HG02642 (cell line): ENCODE measurements around the gene NT5C3A.

ENCODE experiments used
- ATAC-seq: cut with Tn5 transposase; IDR thresholded peaks from one replicate; pipeline ENCODE4 v1.9.1; 2021; ENCODE audit warnings: mild to moderate bottlenecking; ENCODE audit not compliant: unreplicated experiment, poor library complexity

Gene NT5C3A

DNA sequence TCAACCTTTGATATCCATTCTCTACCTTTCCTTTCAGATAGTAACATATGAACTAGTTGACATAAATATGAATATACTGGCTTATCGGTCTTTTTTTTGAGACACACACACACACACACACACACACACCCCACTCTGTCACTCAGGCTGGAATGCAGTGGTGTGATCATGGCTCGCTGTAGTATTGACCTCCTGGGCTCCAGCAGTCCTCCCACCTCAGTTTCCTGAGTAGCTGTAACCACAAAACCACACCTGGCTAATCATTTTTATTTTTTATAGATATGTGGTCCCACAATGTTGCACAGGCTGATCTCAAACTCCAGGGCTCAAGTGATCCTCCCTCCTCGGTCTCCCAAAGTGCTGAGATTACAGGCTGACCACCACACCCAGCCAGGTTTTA, 14.2 kb upstream of the NT5C3A start:
- no peak for ATAC-seq

DNA sequence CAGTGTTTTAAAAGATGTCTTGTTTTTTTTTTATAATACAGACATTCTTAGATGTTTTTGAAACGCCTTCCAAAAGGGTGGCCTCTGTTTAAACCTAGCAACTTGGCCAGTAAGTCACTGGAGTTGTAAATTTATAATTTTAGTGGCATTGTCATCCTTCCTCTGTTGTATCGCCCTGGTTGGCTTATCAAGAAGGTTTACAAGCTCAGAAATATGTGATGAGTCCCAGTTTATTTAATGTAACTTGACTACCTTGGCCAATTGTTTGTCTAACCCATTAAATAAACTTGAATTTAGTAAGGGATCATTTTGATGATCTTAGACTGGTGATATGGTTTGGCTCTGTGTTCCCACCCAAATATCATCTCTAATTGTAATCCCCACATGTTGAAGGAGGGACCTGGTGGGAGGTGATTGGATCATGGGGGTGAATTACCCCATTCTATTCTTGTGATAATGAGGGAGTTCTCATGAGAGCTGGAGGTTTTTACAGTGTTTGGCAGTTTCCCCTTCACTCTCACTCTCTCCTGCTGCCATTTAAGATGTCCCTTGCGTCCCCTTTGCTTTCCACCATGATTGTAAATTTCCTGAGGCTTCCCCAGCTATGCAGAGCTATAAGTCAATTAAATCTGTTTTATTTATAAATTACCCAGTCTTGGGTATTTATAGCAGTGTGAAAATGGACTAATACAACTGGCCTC, 13.4 kb upstream of the NT5C3A start:
- ATAC-seq = no peak

DNA sequence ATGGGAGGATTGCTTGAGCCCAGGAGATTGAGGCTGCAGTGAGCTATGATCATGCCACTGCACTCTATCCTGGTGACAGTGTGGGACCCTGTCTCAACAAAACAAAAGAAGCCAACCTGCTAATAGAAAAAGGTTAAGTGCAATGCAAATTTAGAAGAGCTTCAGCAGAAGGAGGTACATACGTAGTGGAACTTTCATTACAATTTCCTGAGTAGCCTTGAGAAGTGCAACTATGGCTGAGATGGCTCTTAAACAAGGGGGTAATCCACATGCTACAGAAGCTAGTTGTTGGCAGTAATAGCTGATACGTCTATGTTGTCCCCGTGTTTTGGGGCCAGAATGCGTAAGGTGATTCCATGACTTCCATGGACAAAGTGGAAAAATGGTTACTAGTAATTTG, 10.7 kb upstream of the NT5C3A start:
- ATAC-seq = no peak

DNA sequence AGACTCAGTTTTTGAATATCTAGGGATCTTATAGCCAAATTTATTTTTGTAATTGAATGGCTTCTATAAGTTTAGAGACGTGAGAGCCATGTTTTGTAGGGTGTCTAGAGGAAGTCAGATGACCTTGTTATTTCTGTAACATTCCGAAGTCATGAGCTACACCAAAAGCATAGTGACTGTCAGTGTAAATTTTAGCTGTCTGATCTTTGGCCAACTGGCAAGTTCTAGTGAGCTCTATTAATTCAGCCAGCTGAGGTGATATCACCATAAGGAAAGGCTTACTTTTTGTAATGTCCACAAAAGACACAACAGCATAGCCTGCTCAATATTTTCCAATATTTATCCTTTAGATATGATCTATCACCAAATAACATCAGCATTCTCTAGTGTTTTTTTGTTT, 9.9 kb upstream of the NT5C3A start:
- no peak for ATAC-seq

DNA sequence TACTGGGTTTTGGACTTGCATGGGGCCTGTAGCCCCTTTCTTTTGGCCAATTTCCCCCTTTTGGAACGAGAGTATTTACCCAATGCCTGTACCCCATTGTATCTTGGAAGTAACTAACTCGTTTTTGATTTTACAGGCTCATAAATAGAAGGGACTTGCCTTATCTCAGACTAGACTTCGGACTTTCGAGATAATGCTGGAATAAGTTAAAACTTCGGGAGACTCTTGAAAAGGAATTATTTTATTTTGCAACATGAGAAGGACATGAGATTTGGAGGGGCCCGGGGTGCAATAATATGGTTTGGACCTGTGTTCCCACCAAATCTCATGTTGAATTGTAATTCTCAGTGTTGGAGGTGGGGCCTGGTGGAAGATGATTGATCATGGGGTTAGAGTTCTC, 8.3 kb upstream of the NT5C3A start:
- ATAC-seq = no peak

DNA sequence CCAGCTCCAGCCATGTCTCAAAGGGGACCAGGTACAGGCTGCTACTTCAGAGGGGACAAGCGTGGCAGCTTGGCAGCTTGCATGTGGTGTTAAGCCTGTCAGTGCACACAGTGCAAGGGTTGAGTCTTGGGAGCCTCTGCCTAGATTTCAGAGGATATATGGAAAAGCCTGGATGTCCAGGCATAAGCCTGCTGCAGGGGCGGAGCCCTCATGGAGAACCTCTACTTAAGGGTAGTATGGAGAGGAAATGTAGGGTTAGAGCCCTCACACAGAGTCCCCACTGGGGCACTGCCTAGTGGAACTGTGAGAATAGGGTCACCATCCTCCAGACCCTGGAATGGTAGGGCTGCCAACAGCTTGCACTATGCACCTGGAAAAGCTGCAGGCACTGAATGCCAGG, 7.7 kb upstream of the NT5C3A start:
- ATAC-seq = no peak

DNA sequence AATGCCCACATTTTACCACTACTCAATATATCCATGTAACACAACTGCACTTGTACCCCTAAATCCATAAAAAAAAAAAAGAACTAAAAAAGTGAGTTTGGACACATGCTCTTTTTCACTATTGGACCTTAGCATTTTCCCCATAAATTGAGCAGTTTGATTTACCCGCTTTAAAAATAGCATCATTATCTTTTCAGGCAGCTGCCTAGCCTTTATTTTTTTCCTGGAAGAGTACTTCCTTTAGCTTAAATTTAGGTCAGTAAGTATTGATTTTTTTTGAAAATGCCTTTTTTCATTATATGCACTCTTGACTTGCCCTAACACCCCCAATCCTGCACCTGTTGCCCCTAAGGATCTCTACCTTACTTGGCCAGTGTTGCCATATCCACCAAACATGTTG, 5.3 kb upstream of the NT5C3A start:
- ATAC-seq = no peak

DNA sequence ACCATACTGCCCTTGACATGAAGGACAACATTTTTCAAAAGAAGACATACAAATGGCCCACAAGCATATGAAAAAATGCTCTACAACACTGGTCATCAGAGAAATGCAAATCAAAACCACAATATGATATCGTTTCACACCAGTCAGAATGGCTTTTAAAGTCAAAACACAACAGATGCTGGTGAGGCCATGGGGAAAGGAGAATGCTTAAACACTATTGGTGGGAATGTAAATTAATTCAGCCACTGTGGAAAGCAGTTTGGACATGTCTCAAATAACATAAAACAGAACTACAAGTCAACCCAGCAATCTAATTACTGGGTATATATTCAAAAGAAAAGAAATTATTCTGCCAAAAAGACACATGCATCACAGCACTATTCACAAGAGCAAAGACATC, 4.2 kb upstream of the NT5C3A start:
- no peak for ATAC-seq

DNA sequence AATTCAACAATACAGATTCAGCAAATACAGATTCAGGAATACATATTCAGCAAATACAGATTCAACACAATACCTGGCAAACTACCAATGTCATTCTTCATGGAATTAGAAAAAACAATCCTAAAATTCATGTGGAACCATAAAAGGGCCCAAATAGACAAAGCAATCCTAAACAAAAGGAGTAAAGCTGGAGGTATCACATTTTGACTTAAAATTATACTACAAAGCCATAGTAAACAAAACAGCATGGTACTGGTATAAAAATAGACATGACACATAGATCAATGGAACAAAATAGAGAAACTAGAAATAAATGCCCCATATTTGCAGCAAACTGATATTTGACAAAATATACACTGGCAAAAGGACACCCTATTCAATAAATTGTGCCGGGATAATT, 3.4 kb upstream of the NT5C3A start:
- no peak for ATAC-seq

DNA sequence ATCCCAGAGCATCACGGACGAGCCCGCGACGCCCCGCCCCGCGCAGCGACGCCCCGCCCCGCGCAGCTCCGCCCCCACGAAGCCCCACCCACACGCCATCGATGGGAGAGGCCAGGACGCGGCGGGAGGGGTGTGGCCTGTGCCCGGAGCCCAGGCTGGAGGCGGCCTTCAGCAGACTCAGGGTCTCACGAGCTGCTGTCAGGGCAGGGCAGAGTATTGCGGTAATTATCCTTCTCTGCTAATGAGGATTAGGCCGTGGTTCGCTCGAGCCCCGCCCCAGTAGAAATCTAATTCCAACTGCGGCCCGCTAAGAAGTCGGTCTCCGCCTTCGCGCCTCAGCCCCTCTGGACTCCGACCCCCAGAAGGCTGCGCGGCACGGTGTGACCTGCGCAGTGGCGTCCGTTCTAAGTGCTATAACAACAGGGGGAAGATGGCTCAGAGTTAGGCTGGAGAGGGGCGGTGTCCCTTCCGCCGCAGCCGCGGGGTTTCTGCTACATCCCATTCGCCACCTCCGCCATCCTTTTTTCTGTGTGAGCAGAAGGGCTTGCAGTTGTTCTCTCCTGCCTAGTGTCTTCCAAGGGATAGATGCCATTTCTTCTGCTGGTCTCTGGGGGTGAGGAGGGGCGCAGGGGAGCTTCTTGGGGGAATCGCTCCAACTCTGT, 337 bp upstream of the NT5C3A start:
- ATAC-seq = peak; percentile 95

DNA sequence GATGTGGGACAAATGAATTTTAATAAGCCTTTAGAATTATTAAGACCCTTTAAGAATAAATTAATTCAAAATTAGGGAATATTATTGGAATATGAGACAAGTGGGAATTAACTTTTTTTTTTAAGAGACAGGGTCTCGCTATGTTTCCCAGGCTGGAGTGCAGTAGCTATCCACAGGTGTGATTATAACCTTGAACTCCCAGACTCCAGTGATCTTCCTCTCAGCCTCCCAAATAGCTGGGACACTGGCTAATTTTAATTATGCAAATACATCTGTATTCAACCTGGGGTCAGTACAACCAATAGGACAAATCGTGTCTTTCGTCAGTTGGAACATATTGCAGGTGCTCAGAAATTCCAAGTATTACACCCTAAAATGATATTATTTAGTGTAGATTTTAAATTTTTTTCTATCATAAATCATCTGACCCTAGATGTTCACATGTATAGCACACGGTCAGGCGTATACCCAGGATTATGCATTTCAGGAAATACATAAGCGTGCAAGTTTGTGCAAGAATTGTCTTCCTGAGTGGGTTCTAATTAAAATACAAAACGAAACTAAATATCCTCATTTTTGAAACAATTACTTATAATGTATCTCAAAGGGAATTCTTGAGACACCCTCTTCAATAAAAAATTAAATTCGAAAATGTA, 1.2 kb downstream of the NT5C3A start:
- no peak for ATAC-seq

DNA sequence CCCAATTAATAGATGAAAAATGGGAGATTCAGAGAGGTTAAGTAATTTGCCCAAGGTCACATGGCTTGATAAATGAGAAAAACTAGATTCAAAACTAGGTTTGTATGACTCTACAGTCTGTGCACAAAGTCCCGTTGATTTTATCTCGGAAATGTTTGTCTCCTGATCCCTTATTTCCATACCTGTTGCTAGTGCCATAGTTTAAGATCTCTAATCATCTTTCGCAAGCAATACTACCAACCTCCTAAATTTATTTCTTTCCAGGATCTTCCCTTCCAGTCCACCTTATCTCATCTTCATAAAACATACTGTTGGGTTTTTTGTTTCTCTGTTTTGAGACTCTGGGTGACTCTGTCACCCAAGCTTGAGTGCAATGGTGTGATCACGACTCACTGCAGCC, 2.9 kb downstream of the NT5C3A start:
- no peak for ATAC-seq

DNA sequence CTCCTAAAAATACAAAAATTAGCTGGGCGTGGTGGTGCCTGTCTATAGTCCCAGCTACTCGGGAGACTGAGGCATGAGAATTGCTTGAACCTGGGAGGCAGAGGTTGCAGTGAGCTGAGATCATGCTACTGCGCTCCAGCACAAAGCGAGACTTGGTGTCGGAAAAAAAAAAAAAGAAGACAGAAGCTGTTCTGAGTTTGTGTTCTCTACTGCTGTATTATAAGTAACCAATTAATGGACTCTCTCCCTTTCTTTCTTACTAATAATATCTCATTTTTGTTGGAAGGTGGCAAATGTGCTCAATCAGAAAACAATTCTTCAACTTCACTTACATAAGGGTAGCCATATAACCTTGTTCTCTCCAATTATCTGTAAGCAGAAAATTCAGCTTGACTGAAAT, 7.4 kb downstream of the NT5C3A start:
- ATAC-seq = no peak

DNA sequence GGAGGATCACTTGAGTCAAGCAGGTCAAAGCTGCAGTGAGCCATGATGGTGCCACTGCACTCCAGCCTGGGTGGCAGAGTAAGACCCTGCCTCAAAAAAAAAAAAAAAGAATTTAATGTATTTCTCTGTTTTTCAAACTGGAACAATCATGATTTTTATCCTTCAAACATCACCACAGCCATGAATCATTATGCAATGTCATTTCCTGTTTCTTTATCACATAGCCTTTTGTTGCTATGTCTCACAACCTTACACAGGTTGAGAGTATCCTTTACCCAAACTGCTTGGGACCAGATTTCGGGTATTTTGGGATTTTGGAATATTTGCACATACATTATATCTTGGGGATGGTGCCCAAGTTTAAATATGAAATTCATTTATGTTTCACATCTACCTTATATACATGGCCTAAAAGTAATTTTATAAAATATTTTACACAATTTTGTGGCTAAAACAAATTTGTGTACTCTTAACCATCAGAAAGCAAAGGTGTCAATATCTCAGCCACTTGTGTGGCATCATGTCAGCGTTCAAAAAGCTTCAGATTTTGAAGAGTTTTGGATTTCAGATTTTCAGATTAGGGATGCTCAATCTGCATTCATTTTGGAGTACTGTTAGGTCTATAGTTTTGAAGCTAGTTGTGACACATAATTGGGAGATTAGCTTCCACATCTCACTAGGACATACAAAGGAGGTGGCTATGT, 8.2 kb downstream of the NT5C3A start:
- no peak for ATAC-seq

DNA sequence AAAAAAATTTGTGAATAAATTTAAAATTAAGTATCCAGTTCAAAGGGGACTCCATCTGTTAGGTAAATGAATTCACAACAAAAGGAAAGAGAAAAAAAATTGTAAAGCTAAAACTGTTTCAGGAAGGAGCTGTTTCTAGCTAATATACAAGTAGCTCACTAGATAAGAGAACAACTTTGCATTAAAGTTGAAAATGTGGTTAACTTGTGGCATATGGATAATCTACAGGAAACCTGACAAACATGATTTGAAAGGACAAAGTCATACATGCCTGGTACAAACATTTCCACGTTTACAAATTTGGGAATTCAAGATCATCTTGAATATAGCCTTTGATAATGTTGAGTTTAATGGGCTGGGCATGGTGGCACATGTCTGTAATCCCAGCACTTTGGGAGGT, 8.9 kb downstream of the NT5C3A start:
- ATAC-seq = no peak

DNA sequence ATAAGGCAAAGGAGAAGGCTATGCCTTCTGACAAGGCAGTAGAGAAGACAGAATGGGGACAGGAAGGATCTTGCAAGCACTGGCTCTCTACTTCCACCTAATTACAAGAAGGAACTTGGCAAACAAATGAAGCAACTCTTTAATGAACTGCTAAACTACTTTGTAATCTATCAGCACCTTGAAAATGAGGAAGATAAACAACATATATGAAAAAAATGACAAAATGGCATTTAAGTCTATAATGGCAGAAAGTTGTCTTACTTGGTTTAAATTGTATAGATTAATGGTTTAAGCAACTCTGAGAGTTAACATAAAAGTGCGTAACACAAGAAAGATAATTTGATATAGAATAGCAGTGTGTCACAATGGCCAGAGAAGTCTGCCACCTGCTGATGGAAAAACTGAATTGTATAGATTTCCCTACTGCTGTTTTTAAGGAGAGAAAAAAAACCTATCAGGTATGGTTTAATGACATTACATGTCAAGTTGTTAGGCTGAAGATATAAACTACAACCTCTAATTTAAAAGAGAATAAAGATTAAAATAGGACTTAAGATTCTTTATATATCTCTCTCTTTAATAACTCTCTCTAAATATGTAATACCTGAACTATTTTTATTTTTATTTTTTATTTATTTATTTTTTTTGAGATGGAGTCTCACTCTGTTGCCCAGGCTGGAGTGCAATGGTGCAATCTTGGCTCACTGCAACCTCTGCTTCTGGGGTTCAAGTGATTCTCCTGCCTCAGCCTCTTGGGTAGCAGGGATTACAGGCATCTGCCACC, 11.8 kb downstream of the NT5C3A start:
- ATAC-seq = peak; percentile 48

DNA sequence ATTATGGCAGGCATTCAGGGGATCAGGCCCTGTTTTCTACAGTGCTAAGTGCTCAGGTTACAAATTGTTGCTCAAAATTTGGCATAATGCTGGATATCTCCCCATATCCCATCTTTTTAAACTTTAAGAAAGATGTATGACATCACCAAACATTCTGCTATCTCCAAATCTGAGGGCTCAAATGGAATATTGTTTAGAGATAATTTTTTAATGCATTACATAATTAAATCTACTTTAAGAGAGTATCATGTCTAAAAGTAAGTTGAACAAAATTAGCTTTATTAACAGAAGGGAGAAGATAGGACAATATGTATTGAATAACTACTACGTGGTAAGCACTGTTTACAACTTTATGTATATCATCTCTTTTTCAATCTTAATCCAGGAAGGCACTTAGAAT, 13.9 kb downstream of the NT5C3A start:
- ATAC-seq = no peak

DNA sequence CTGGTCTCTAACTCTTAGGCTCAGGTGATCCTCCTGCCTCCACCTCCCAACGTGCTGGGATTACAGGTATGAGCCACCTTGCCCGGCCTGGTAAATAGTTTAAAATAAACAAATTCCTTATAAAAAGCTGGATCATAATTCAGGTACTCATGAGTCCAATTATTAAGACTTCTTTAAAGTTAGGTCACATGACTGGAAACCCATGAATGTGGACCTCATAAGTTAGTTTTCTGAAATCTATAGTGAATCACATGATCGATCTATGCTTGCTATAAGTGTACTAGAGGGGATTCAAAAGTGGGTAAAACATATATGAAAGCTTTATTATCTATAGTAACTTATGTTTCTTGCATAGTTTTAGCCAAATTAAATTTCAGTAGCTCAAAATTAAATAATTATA, 14.3 kb downstream of the NT5C3A start:
- ATAC-seq = no peak

DNA sequence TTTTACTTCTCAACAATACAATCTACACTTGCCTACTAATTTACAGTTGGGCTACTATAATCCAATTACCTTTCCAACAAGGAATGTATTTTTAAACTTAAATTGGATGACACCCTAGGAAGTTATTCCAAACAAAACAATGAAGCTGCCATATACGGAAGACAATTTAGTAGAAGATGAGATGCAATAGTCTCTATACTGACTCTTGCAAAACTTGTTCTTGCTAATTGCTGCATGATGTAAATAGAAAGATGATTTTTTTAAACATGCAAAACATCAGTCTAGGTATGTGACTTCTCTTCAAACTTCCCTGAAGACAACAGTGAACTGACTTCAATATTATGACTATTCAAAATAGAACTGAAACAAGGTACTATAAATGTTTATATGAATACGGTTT, 17.6 kb downstream of the NT5C3A start:
- ATAC-seq = peak; percentile 28

DNA sequence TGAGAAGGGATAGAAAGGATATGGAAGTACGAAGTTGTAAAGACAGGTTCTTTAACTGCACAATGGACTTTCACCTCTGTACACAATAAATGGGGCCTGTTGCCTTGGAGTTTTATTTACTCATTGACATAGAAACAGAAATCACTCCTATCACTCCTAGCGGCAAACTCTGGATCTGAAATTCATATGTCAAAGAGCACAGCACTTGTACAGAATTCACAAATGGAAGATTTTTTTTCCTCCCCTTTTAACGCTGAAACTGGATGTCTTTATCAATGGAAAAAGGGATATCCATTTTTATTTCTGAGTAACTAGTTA, 18.2 kb downstream of the NT5C3A start:
- no peak for ATAC-seq
